PFSK-1 (cell line): ENCODE results near the gene OSBPL3.

ENCODE experiments used
- FOXP2 ChIP-seq: optimal IDR thresholded peaks from 2 replicates; pipeline ENCODE3; 2011; ENCODE audit warnings: borderline replicate concordance, control low read depth, inconsistent platforms; ENCODE audit not compliant: insufficient read depth; ENCODE audit errors: extremely low read length, extremely low read depth
- POLR2AphosphoS5 ChIP-seq: IDR thresholded peaks from 2 replicates; pipeline ENCODE4 v1.6.1; 2012; ENCODE audit warnings: low read depth, mild to moderate bottlenecking, control low read depth, low read length, moderate library complexity
- REST ChIP-seq, 2 experiments: IDR thresholded peaks; 2 replicates each; pipeline versions ENCODE4 v1.6.1 to v1.8.0; 2011 to 2012; ENCODE audit warnings: low read depth in 2 of 2, low read length in 2 of 2, control low read depth in 1 of 2, inconsistent platforms in 1 of 2, mild to moderate bottlenecking in 1 of 2, moderate library complexity in 1 of 2; ENCODE audit not compliant: insufficient read depth in 1 of 2
- SIN3A ChIP-seq: IDR thresholded peaks from 2 replicates; pipeline ENCODE4 v1.6.1; 2012; ENCODE audit warnings: mild to moderate bottlenecking, low read length, moderate library complexity, borderline replicate concordance; ENCODE audit not compliant: insufficient read depth
- TAF1 ChIP-seq: IDR thresholded peaks from 2 replicates; pipeline ENCODE4 v1.6.1; 2012; ENCODE audit warnings: low read length, control low read depth, borderline replicate concordance; ENCODE audit not compliant: insufficient read depth

Gene OSBPL3

GRCh38 chr7:24908727-24909126 is 71.3 kb downstream of the OSBPL3 start:
- TF ChIP-seq POLR2AphosphoS5 (no peak), FOXP2 (no peak), TAF1 (no peak), REST (IDR thresholded peaks at IDR 0.05; ENCODE audit: insufficient read depth in 1 of 2, low read depth in 2 of 2, low read length in 2 of 2) (no peak), SIN3A (no peak)

- TF ChIP-seq REST (IDR thresholded peaks at IDR 0.05; ENCODE audit: insufficient read depth in 1 of 2, low read depth in 2 of 2, low read length in 2 of 2) (no peak), SIN3A (no peak), TAF1 (no peak), POLR2AphosphoS5 (no peak), FOXP2 (no peak)
Measured at GRCh38 chr7:24908166-24908565, 71.8 kb downstream of the OSBPL3 start.

GRCh38 chr7:24907311-24907886 is 72.6 kb downstream of the OSBPL3 start:
- TF ChIP-seq FOXP2 (no peak), TAF1 (no peak), SIN3A (no peak), POLR2AphosphoS5 (no peak), REST (IDR thresholded peaks at IDR 0.05; ENCODE audit: insufficient read depth in 1 of 2, low read depth in 2 of 2, low read length in 2 of 2) (no peak)

GRCh38 chr7:24905996-24906770 is 73.8 kb downstream of the OSBPL3 start:
- TF ChIP-seq POLR2AphosphoS5, result no peak
- no peak for TF ChIP-seq SIN3A

GRCh38 chr7:24903559-24903958 is 76.4 kb downstream of the OSBPL3 start:
- no peak for TF ChIP-seq POLR2AphosphoS5
- TF ChIP-seq TAF1, result no peak
- no peak for TF ChIP-seq REST (IDR thresholded peaks at IDR 0.05; ENCODE audit: insufficient read depth in 1 of 2, low read depth in 2 of 2, low read length in 2 of 2)
- TF ChIP-seq SIN3A, result no peak
- no peak for TF ChIP-seq FOXP2
